Thyroid gland (tissue), 4 donors: ENCODE data around the gene PRPF19. TPM values are rescaled to one million over a fixed set of nuclear protein-coding genes. Genes with fewer than 3 reads are reported as not detected.
A peak's percentile ranks its signal among the peaks of the same experiment; 100 is the strongest.

Experiments used
- DNase-seq, 2 donors: peaks; one replicate each; pipeline ENCODE4 v3.0.0-alpha.2; 2019
- H3K27ac ChIP-seq, 3 donors: fragments of 200-600 bp; sonication (generic); 1 replicate in 2 of 3; 2 replicates in 1 of 3; pipeline ENCODE4 v1.5.1; 2016 to 2019; ENCODE audit warnings: mild to moderate bottlenecking in 1 of 3, moderate library complexity in 1 of 3
- H3K27me3 ChIP-seq: fragments of 200-600 bp; sonication (generic); one replicate; pipeline ENCODE4 v1.5.1; 2019
- H3K36me3 ChIP-seq, 2 donors: fragments of 200-600 bp; sonication (generic); one replicate each; pipeline ENCODE4 v1.5.1; 2016 to 2019
- H3K4me1 ChIP-seq, 2 donors: fragments of 200-600 bp; sonication (generic); one replicate each; pipeline ENCODE4 v1.5.1; 2017 to 2019
- H3K4me3 ChIP-seq, 3 donors: fragments of 200-600 bp; sonication (generic); replicated peaks in 1 of 3; 1 replicate in 2 of 3; 2 replicates in 1 of 3; pipeline ENCODE4 v1.5.1; 2016; ENCODE audit warnings: mild to moderate bottlenecking in 1 of 3
- H3K9me3 ChIP-seq: fragments of 200-600 bp; sonication (generic); one replicate; pipeline ENCODE4 v1.5.1; 2017
- POLR2A ChIP-seq, 2 donors: fragments of 450-650 bp; IDR thresholded peaks; one replicate each; pipeline ENCODE4 v1.6.1; 2017; ENCODE audit warnings: antibody characterized with exemption in 2 of 2, mild to moderate bottlenecking in 2 of 2, moderate library complexity in 1 of 2
- WGBS, 2 donors: methylation state at CpG; one replicate each; pipeline ENCODE4 v1.1.5; 2017; 5-methylcytosine and 5-hydroxymethylcytosine counted together
- intact Hi-C: fragments of 100-400 bp; cut with DNase I; formaldehyde crosslinking; loops from one replicate; pipeline ENCODE4 v1.15.1; 2023
- total RNA-seq, 4 donors: library from RNA; depleted of rRNA; stranded (reverse); fragments of >200 nt; gene quantifications; one replicate each; pipeline ENCODE4 v1.2.3, GENCODE V29; 2016
- TF ChIP-seq, protein P1 (sequence below), 6 experiments: fragments of 200-600 bp in 3 of 6; fragments of 450-650 bp in 3 of 6; sonication (generic) in 3 of 6; IDR thresholded peaks; one replicate each; pipeline ENCODE4 v1.5.1; 2016 to 2019; ENCODE audit warnings: antibody characterized with exemption in 6 of 6, mild to moderate bottlenecking in 2 of 6, inconsistent platforms in 1 of 6, moderate library complexity in 1 of 6

The PRPF19 gene
- total RNA-seq, 4 donors from 2014 or later, result 38.0 to 94.4 (median 71.5) TPM

DNA sequence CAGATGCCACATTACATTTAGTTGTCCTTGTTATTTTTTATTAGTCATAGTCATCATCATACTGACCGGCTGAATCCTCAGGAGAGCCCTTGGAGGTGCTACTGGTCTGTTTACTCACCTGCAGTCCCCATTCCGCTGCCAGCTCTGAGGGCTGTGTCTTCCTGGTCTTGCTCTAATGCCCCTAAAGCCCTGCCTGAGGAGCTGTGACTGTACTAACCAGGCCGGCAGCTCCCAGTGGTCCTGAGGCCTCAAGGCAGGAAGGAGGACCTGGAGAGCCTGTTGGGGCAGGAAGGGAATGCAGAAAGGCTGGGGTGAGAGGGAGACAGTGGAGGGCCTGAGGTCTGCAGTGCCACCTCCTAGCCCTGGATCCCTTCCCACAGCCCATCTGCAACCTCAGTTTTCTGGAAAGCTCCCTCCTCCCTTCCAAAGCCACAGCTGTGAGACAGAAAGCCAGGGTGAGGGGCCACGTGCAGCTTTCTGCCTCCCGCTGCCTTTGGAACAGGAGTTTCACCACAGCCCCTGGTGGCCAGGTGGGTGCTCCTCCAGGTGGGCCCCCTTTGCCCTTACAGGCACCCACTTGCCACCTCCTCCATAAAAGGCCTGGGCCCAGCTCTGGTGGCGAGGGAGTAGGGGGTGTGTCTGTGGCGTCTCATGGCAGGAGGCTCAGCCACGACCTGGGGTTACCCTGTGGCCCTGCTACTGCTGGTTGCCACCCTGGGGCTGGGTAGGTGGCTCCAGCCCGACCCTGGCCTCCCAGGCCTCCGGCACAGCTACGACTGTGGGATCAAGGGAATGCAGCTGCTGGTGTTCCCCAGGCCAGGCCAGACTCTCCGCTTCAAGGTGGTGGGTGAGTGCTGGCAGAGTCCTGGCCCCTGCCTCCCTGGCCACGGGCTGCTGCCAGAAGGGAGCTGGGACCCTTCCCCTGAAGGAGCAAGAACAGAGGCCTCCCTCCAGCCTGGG lies 39.2 kb downstream of the PRPF19 start, which contains the start of gene ZP1:
Gene ZP1 (plus strand): TSS at position 632 of the 960 bp plus-strand sequence. CDS start 20 bp downstream, at position 652.
- no peaks in the 10 kb centered on the region for H3K36me3 ChIP-seq
- no peak within 1 kb of the TSS for H3K4me3 ChIP-seq
- H3K4me1 ChIP-seq, result peaks cover 0 to 21% of the 10 kb centered on the region in 2 donors
- H3K27ac ChIP-seq, result peak within 1 kb of the TSS in 1 of 3 donors; percentile 5
- WGBS, 2 donors, result 63 to 67% methylated on average over 7 to 11 of the region's 13 CpGs
- peak; percentile 79 to 85 for DNase-seq
- no peaks in the 10 kb centered on the region for H3K9me3 ChIP-seq
- intact Hi-C loops, result no loop called here
- TF ChIP-seq, protein P1, sequence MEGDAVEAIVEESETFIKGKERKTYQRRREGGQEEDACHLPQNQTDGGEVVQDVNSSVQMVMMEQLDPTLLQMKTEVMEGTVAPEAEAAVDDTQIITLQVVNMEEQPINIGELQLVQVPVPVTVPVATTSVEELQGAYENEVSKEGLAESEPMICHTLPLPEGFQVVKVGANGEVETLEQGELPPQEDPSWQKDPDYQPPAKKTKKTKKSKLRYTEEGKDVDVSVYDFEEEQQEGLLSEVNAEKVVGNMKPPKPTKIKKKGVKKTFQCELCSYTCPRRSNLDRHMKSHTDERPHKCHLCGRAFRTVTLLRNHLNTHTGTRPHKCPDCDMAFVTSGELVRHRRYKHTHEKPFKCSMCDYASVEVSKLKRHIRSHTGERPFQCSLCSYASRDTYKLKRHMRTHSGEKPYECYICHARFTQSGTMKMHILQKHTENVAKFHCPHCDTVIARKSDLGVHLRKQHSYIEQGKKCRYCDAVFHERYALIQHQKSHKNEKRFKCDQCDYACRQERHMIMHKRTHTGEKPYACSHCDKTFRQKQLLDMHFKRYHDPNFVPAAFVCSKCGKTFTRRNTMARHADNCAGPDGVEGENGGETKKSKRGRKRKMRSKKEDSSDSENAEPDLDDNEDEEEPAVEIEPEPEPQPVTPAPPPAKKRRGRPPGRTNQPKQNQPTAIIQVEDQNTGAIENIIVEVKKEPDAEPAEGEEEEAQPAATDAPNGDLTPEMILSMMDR (IDR thresholded peaks at IDR 0.05), result no peak
- no peak for TF ChIP-seq POLR2A (IDR thresholded peaks at IDR 0.05)
- no peaks in the 10 kb centered on the region for H3K27me3 ChIP-seq

DNA sequence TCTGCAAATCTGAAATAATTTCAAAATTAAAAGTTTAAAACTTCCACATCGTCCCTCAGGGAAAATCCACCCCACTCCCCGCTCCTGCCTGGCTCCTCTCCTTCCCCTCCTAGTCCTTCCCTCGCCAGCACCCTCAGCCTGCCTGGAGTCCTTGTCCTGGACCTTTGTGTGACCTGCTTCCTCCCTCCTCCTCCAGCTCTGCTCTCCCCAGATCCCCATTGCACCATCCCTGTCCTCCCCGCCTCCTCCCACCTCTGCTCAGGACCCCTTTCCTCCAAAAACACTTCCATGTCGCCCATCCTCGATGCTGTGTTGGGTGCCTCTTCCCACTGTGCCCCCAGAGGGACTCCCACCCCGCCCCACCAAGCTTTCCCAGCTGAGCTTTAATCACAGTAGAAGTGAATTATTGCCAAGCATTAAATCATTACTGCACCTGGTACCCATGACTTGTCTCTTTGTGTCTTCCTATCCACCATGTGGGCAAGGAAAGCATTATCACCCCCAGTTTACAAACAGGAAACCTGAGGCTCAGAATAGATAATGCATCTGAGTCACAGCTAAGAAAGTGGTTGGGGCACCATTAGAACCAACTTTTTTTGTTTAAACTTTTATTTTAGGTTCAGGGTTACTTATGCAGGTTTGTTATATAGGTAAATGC lies 41.4 kb downstream of the PRPF19 start:
- Histone ChIP-seq H3K9me3 (no peaks in the 10 kb centered on the region), H3K36me3 (no peaks in the 10 kb centered on the region), H3K4me1 (peaks cover 0 to 11% of the 10 kb centered on the region in 2 donors), H3K27ac (no peak overlapping the region), H3K4me3 (no peak overlapping the region), H3K27me3 (no peaks in the 10 kb centered on the region)
- WGBS, 2 donors, result 83 to 84% methylated on average over 7 of the region's 7 CpGs
- no peak for DNase-seq
- TF ChIP-seq, protein P1 (IDR thresholded peaks at IDR 0.05), result no peak
- TF ChIP-seq POLR2A (IDR thresholded peaks at IDR 0.05), result no peak
- intact Hi-C loops, result no loop called here

- Histone ChIP-seq H3K36me3 (no peaks in the 10 kb centered on the region), H3K4me1 (peaks cover 0 to 11% of the 10 kb centered on the region in 2 donors), H3K27me3 (no peaks in the 10 kb centered on the region), H3K4me3 (no peak overlapping the region), H3K9me3 (no peaks in the 10 kb centered on the region), H3K27ac (no peak overlapping the region)
- intact Hi-C loops, result no loop called here
- DNase-seq, result no peak
- TF ChIP-seq POLR2A (IDR thresholded peaks at IDR 0.05), result no peak
- TF ChIP-seq, protein P1 (IDR thresholded peaks at IDR 0.05), result no peak
- WGBS, 2 donors, result 81 to 84% methylated on average over 16 of the region's 16 CpGs
Observed at GRCh38 chr11:60863550-60864521, 42.5 kb downstream of the PRPF19 start.

DNA sequence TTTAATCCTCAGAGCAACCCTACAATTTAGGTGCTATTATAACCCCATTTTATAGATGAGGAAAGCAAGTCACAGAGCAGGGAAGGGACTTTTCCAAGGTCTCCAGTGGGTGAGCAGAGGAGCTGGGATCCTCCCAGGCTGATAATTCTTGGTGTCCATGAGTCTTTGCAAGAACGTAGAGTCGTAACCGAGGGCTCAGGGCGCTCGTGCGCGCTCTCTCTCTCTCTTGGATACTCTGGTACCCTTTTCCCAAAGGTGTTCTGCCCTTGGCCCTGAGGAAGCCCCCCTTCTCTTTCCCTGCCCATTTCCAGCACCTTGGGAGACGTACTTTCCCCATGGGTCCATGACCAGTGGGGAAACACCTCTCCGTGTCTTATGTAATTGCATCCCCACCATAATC lies 44.2 kb downstream of the PRPF19 start:
- no peak overlapping the region for H3K4me3 ChIP-seq
- no peaks in the 10 kb centered on the region for H3K9me3 ChIP-seq
- H3K4me1 ChIP-seq, result peaks cover 0 to 5% of the 10 kb centered on the region in 2 donors
- no peaks in the 10 kb centered on the region for H3K36me3 ChIP-seq
- no peak for DNase-seq
- no peak overlapping the region for H3K27ac ChIP-seq
- WGBS, 2 donors, result 93 to 94% methylated on average over 9 of the region's 9 CpGs
- intact Hi-C loops, result no loop called here
- no peak for TF ChIP-seq POLR2A (IDR thresholded peaks at IDR 0.05)
- TF ChIP-seq, protein P1 (IDR thresholded peaks at IDR 0.05), result no peak
- H3K27me3 ChIP-seq, result no peaks in the 10 kb centered on the region
